HEK293T (cell line): ENCODE data around the gene KAZALD1.

ENCODE experiments used
- BHLHE40 ChIP-seq: fragments of 450-650 bp; IDR thresholded peaks from 2 replicates; pipeline ENCODE4 v1.6.1; 2016; ENCODE audit warnings: mild to moderate bottlenecking, moderate library complexity, borderline replicate concordance
- FOXA1 ChIP-seq: fragments of 450-650 bp; IDR thresholded peaks from 2 replicates; pipeline ENCODE4 v1.6.1; 2016; ENCODE audit warnings: mild to moderate bottlenecking
- FOXK2 ChIP-seq: fragments of 450-650 bp; IDR thresholded peaks from 2 replicates; pipeline ENCODE4 v1.6.1; 2016; ENCODE audit warnings: mild to moderate bottlenecking
- FOXM1 ChIP-seq: fragments of 450-650 bp; IDR thresholded peaks from 2 replicates; pipeline ENCODE4 v1.6.1; 2017; ENCODE audit warnings: mild to moderate bottlenecking, borderline replicate concordance
- HDGF ChIP-seq: fragments of 450-650 bp; IDR thresholded peaks from 2 replicates; pipeline ENCODE4 v1.6.1; 2017; ENCODE audit warnings: antibody characterized with exemption, borderline replicate concordance
- L3MBTL2 ChIP-seq: fragments of 450-650 bp; conservative IDR thresholded peaks from 2 replicates; pipeline ENCODE4 v1.6.1; 2016; ENCODE audit warnings: mild to moderate bottlenecking
- LEF1 ChIP-seq: fragments of 450-650 bp; IDR thresholded peaks from 2 replicates; pipeline ENCODE4 v1.6.1; 2017; ENCODE audit warnings: mild to moderate bottlenecking, borderline replicate concordance
- ZNF384 ChIP-seq: fragments of 450-650 bp; IDR thresholded peaks from 2 replicates; pipeline ENCODE4 v1.6.1; 2016

GRCh38 chr10:101016814-101017213, 45.0 kb upstream of the KAZALD1 start:
- TF ChIP-seq FOXK2: no peak
- no peak for TF ChIP-seq LEF1
- TF ChIP-seq HDGF: no peak
- TF ChIP-seq FOXM1: no peak
- TF ChIP-seq BHLHE40: no peak
- no peak for TF ChIP-seq FOXA1
- no peak for TF ChIP-seq ZNF384
- no peak for TF ChIP-seq L3MBTL2
